GM18505 (cell line): ENCODE data around the gene TXK.

Experiments used
- ATAC-seq: cut with Tn5 transposase; IDR thresholded peaks from one replicate; pipeline ENCODE4 v1.9.1; 2021; ENCODE audit not compliant: unreplicated experiment
- POLR2A ChIP-seq: IDR thresholded peaks from 4 replicates; pipeline ENCODE4 v1.6.1; 2011; ENCODE audit warnings: borderline replicate concordance; ENCODE audit not compliant: insufficient read depth, insufficient read length; ENCODE audit errors: extremely low read depth

The TXK gene

GRCh38 chr4:48068182-48068581, 65.9 kb downstream of the TXK start:
- no peak for TF ChIP-seq POLR2A
- no peak for ATAC-seq

GRCh38 chr4:48067536-48067935, 66.5 kb downstream of the TXK start:
- no peak for TF ChIP-seq POLR2A
- ATAC-seq = no peak

GRCh38 chr4:48065587-48066052, 68.4 kb downstream of the TXK start:
- ATAC-seq = peak; percentile 64
- TF ChIP-seq POLR2A = no peak

- ATAC-seq = peak; percentile 36
- no peak for TF ChIP-seq POLR2A
These were observed 69.7 kb downstream of the TXK start for GRCh38 chr4:48064349-48064748.

- no peak for ATAC-seq
- no peak for TF ChIP-seq POLR2A
These were observed 75.2 kb downstream of the TXK start for GRCh38 chr4:48058617-48059530.

GRCh38 chr4:48051078-48051477, 83.0 kb downstream of the TXK start:
- no peak for TF ChIP-seq POLR2A
- no peak for ATAC-seq

GRCh38 chr4:48049483-48049882, 84.6 kb downstream of the TXK start:
- TF ChIP-seq POLR2A = no peak

GRCh38 chr4:48047896-48048295, 86.2 kb downstream of the TXK start:
- ATAC-seq = peak; percentile 14
- no peak for TF ChIP-seq POLR2A

More at GRCh38 chr4:48049483-48049882, 84.6 kb downstream of the TXK start:
- ATAC-seq = no peak

GRCh38 chr4:48047421-48047844, 86.6 kb downstream of the TXK start:
- no peak for TF ChIP-seq POLR2A
- ATAC-seq = peak; percentile 89

GRCh38 chr4:48046059-48046458, 88.0 kb downstream of the TXK start:
- no peak for TF ChIP-seq POLR2A
- ATAC-seq = no peak

- TF ChIP-seq POLR2A = no peak
- ATAC-seq = no peak
These were observed 89.8 kb downstream of the TXK start for GRCh38 chr4:48044298-48044697.

GRCh38 chr4:48043504-48043903, 90.5 kb downstream of the TXK start:
- no peak for ATAC-seq
- TF ChIP-seq POLR2A = no peak

- no peak for ATAC-seq
- no peak for TF ChIP-seq POLR2A
These were observed 91.0 kb downstream of the TXK start for GRCh38 chr4:48042979-48043461.

GRCh38 chr4:48041535-48042137, 92.4 kb downstream of the TXK start:
- TF ChIP-seq POLR2A = no peak
- ATAC-seq = no peak
